Skeletal muscle satellite cell (primary cell): ENCODE measurements around the gene ANTKMT. TPM values are rescaled to one million over a fixed set of nuclear protein-coding genes. Genes with fewer than 3 reads are reported as not detected.

Source experiments
- H3K27me3 ChIP-seq: 2 replicates; pipeline ENCODE4 v1.7.0; 2013; ENCODE audit warnings: low read length; ENCODE audit not compliant: control insufficient read depth, insufficient read depth
- H3K36me3 ChIP-seq: 2 replicates; pipeline ENCODE4 v1.7.0; 2013; ENCODE audit warnings: mild to moderate bottlenecking, control low read depth, low read length; ENCODE audit not compliant: insufficient read depth
- H3K4me1 ChIP-seq: 2 replicates; pipeline ENCODE4 v1.7.0; 2013; ENCODE audit warnings: low read length; ENCODE audit not compliant: control insufficient read depth, insufficient read depth
- H3K4me2 ChIP-seq: 2 replicates; pipeline ENCODE4 v1.7.0; 2013; ENCODE audit warnings: mild to moderate bottlenecking, low read length
- H3K4me3 ChIP-seq: 2 replicates; pipeline ENCODE4 v1.7.0; 2013; ENCODE audit warnings: low read length
- H3K9ac ChIP-seq: 2 replicates; pipeline ENCODE4 v1.7.0; 2013; ENCODE audit warnings: mild to moderate bottlenecking, low read depth, low read length, moderate library complexity
- H3K9me3 ChIP-seq: replicated peaks from 2 replicates; pipeline ENCODE4 v1.7.0; 2013; ENCODE audit warnings: mild to moderate bottlenecking, control low read depth, low read length
- small RNA-seq: library from RNA; depleted of rRNA; stranded (forward); fragments of <200 nt; gene quantifications from one replicate; pipeline ENCODE3, GENCODE V24; 2012

ANTKMT gene

GRCh38 chr16:769184-769784 is 48.3 kb downstream of the ANTKMT start:
- no peak overlapping the region for H3K4me3 ChIP-seq

DNA sequence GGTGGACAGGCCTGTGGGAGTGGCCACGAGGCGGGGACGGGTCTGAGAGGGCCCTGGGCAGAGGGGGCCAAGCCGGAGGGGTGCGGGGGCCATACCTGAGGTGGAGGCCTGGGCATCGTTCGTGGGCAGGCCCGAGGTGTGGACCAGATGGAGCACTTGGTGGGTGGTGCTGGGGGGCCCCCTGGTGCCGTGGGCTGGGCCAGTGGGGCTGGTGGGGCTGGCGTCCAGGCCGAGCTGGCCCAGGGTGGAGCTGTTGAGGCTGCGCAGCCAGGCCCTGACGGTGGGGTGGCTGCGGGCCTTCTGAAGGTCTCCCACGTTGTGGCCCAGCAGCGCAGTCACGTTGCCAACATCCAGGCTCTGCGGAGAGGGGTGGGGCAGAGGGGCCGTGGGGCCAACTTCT is 49.0 kb downstream of the ANTKMT start:
- Histone ChIP-seq H3K36me3 (no peaks in the 10 kb centered on the region), H3K9ac (no peak overlapping the region), H3K4me2 (no peak overlapping the region), H3K9me3 (no peaks in the 10 kb centered on the region), H3K4me3 (no peak overlapping the region), H3K27me3 (no peaks in the 10 kb centered on the region), H3K4me1 (no peaks in the 10 kb centered on the region)

More at GRCh38 chr16:769184-769784, 48.3 kb downstream of the ANTKMT start:
- Histone ChIP-seq H3K9me3 (no peaks in the 10 kb centered on the region), H3K9ac (no peak overlapping the region), H3K4me1 (no peaks in the 10 kb centered on the region), H3K36me3 (no peaks in the 10 kb centered on the region), H3K27me3 (no peaks in the 10 kb centered on the region), H3K4me2 (no peak overlapping the region)

- Histone ChIP-seq H3K4me2 (no peak overlapping the region), H3K4me3 (no peak overlapping the region), H3K4me1 (no peaks in the 10 kb centered on the region), H3K36me3 (no peaks in the 10 kb centered on the region), H3K9ac (no peak overlapping the region), H3K9me3 (no peaks in the 10 kb centered on the region), H3K27me3 (no peaks in the 10 kb centered on the region)
Observed at GRCh38 chr16:770411-770810, 49.5 kb downstream of the ANTKMT start.

Small RNA genes within 50 kb of the gene (small RNA-seq; reads per million reads assigned to genes)
- gene MIR662: not detected
